HG03139 (cell line): Measurements from ENCODE around the gene TTC1.
"Not testable (repeated sequence)": the region's sequence is repeated elsewhere in the genome, so short reads cannot be mapped to it uniquely, and the experiment has no call there.

Source experiments
- ATAC-seq: cut with Tn5 transposase; IDR thresholded peaks from one replicate; pipeline ENCODE4 v1.9.1; 2021; ENCODE audit not compliant: unreplicated experiment

Gene TTC1, protein sequence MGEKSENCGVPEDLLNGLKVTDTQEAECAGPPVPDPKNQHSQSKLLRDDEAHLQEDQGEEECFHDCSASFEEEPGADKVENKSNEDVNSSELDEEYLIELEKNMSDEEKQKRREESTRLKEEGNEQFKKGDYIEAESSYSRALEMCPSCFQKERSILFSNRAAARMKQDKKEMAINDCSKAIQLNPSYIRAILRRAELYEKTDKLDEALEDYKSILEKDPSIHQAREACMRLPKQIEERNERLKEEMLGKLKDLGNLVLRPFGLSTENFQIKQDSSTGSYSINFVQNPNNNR

DNA sequence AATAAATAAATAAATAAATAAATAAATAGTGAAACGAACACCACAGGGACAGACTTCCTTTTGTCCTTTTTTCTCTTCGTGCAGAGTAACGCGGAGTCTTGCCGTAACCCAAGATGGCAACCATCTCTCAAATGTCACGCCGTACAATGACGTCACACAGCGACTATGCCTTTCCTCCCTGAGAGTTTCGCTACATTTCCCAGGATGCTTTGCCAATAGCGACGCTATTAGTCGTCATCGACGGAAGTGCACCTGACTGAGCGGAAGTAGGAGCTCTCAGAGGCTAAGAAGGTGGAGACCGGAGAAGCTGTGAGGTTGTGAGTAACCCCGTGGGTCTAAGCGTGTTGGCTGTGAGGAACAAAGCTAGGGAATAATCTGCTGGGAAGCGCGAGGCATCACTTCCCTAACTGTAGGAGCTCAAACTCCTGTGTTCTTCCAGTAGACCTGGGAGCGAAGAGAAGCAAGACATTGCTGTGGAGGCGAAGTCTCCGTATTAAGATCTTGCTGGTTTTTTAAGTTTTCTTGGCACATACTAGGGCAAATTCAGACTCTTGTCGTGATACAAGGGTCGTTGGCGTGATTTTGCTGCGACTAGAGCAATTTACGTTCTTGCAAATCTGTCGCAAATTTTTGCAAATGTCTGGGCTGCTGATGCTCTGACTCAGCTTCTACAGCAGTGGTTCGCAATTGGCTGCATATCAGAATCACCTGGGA is at the start of gene TTC1:
Gene TTC1, plus strand, starts transcription at position 263 of the 714 bp plus-strand sequence. CDS start 1,390 bp downstream, outside the sequence.
- peak; percentile 100 for ATAC-seq

DNA sequence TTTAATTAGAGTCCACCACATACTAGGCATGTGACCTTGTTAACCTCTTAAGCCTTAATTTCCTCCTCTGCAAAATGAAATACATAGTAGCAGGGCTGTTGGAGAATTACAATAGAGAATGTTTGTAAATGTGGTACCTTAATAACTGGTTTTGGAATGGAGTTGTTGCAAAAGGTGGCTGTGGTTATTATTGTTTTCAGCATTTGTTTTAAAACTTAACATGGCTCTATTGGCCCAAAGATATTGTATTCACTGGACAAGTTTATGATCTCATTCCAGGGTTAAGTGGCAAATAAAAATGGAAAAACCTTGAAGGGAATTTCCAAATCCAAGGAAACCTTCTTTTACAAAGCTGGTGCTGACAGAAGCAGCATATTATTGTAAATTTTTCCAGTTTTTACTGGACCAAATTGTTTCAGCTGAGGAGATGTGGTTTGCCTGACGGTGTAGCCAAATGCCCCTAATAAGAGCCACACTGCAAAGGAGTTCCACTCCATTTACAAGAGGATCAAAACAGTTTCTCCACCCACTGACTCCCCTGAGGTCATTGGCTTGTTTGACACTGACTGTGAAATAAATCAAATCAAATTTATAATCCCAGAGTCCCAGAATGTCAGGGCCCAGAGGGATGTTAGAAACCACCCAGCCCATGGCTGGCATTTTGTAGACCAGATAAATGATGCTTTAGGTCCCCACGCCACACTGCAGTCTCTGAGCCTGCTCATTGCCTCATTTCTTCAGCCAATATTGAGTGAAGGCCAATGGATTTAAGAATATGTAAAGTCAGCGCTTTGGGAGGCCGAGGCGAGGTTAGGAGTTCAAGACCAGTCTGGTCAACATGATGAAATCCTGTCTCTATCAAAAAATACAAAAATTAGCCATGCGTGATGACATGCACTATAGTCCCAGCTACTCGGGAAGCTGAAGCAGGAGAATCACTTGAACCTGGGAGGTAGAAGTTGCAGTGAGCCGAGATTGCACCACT is 47.5 kb upstream of the TTC1 start:
- no peak for ATAC-seq

- no peak for ATAC-seq
These were observed 46.7 kb upstream of the TTC1 start for GRCh38 chr5:159962214-159962613.

GRCh38 chr5:159963935-159964334 is 45.0 kb upstream of the TTC1 start:
- ATAC-seq, result no peak

DNA sequence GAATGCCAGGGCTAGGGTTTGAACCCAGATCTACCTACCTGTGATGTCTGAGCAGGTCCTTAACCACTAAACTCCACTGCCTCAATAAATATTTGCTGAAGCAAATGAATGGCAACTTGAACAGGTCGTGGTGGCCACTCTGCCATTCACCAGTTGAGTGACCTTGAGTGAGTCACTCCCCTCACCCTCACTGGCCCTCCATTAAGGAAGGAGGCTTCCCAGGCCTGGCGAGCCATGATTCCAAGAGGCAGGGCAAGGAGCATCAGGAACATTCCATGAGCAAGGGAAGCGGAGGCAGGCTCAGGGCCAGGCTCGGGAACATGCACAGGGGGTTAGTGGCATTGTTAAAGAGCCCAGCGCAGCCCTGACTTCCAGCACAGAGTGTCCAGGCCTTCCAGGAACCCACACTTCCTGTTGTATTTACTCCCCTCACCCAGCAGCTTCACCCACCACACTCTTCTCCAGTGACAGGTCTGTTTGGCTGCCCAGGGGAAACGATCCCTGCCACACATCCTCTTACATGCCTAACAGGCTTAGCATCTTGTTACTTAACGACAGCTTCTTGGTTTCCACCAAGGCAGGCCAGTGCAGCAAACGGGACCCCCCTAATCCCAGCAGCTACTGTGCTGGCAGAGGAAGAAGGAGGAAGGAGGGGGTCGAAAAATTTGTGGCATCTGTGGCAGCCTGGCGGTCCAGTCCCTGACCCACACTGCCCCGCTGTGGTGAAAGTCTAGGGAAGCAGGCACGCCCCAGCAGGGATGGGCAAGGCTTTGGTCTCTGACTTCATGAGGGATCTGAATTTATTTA is 43.7 kb upstream of the TTC1 start:
- ATAC-seq, result no peak

- ATAC-seq, result not testable (repeated sequence)
These were observed 43.2 kb upstream of the TTC1 start for GRCh38 chr5:159965838-159966128.

DNA sequence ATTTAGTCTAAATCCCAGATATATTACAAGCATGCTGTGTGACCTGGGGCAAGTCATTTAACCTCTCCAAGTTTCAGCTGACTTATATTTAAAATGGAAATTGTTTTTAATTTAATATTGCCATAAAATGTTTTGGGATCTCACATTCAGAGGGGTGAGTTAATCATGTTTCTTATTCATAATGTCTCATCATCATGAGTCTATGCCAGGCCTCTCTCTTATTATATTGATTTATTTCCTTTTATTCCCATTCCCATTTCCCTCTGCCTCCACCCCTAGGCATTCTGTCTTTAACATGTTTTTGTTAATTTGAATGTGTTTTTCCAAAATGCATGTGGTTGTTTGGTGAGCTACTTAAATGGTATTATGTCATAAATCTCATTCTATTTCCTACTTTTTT is 39.0 kb upstream of the TTC1 start:
- no peak for ATAC-seq

GRCh38 chr5:159971038-159971437 is 37.9 kb upstream of the TTC1 start:
- ATAC-seq, result no peak

- no peak for ATAC-seq
These were observed 37.4 kb upstream of the TTC1 start for GRCh38 chr5:159971514-159971913.

GRCh38 chr5:159971931-159972461 is 36.9 kb upstream of the TTC1 start:
- no peak for ATAC-seq

- no peak for ATAC-seq
These were observed 36.2 kb upstream of the TTC1 start for GRCh38 chr5:159972538-159973362.

- ATAC-seq, result no peak
These were observed 33.4 kb upstream of the TTC1 start for GRCh38 chr5:159975462-159976019.

GRCh38 chr5:159976921-159977320 is 32.0 kb upstream of the TTC1 start:
- no peak for ATAC-seq

- ATAC-seq, result no peak
These were observed 30.6 kb upstream of the TTC1 start for GRCh38 chr5:159978358-159978757.

DNA sequence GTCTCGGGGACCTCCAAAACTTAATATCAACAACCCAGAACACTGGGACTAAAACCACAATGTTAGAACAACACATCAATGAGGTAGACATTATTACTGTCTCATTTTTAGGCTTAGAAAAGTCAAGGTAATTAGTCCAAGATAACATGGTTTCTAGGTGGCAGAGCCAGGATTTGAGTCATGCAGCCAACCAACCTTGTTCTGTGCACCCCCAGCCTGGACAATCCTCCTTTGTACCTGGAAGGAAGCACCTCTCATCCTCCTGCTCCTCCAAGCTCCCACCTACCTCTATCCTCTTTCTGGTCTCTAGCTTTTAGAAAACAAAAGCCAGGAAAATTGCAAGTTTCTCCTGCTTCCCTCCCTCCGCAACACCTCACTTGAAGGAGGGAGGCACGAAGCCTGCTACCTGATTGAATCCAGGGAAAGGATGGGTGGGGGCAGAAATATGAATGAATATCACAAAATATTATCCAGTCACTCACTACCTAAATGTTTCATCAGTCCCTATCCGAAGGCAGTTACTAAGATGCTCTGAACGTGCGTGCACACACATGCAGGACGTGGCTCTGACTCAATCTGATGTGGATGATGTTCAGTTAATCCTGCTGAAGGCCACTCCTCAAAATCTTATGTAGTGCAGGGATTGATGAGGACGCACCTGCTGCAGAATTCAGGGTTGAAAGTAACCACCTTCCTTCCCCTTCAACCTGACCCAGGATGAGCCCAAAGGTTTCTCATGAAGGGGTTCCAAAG is 26.3 kb upstream of the TTC1 start:
- no peak for ATAC-seq

DNA sequence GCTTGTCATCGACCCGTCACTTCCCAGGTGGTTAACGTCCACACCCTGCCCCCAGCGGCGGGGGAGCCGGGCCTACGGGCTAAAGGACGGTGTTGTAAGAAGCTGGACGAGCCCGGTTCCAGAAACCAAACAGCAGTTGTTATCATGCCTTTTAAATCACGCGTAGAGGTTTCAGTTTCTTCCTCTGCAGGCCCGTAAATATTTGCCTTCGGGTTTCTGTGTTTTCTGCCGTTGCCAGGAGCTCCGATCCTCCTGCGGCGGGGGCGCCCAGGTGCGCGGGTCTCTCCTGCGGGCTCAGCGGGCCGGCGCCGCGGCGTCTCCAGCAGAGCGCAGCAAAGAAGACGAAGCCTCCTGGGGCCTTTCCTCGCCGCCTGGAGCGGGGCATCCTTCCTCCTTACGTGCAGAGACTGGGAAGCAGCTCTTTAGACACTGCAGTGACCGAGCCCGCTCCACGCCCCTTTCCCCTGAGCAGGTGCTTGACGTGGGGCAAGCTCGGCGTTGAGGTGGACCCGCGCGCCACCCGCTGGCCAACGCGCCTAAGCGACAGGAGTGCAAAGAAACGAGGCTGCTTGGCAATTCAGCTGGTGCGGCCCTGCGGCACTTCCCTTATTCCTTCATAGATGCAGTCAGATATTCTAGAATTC is 21.8 kb upstream of the TTC1 start:
- peak; percentile 92 for ATAC-seq

DNA sequence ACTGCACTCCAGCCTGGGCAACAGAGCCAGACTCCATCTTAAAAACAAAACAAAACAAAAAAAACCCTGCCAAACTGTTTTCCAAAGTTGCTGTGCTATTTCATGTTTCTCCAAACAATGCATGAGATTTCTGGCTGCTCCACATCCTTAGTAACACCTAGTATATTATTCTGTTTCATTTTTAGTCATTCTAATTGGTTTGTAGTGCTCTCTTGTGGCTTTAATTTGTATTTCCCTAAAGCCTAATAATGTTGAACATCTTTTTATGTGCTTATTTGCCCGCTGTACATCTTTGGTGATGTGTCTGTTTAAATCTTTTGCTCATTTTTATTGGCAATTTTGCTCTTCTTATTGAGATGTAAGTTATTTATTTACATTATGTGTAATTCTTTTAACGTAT is 18.4 kb upstream of the TTC1 start:
- ATAC-seq, result no peak

DNA sequence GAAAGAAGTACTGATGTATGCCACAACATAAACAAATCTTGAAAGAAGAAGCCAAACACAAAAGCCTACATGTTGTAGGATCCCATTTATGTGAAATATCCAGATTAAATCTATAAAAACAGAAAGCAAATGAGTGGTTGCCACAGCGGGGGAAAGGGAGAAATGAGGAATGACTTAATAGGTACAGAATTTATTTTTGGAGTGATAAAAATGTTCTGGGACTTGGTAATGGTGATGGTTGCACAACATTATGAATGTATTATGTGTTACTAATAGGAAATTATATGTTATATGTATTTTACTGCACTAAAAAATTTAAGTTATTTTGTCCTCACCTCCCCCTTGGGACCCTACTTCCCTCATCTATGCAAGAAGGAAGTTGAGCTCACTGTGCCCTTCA is 16.4 kb upstream of the TTC1 start:
- ATAC-seq, result no peak
